ENCODE measurements around the gene PLET1. TPM values are rescaled to one million over a fixed set of nuclear protein-coding genes. Genes with fewer than 3 reads are reported as not detected.
A peak's percentile ranks its signal among the peaks of the same experiment; 100 is the strongest.

PLET1 gene
- polyA plus RNA-seq, 1 donor (not counting 4 experiments of a cell fraction or from before 2014, with no cell fraction given) = not detected

GRCh38 chr11:112285841-112286311 is 25.2 kb upstream of the PLET1 start:
- H3K9me1 ChIP-seq (ENCODE audit: control insufficient read depth, extremely low read depth, insufficient read depth, low read length) = no peaks in the 10 kb centered on the region
- no peak for DNase-seq (ENCODE audit: low read depth, low spot score)
- no peaks in the 10 kb centered on the region for H3K9me3 ChIP-seq (ENCODE audit: control insufficient read depth, low read depth, low read length)
- H3K79me2 ChIP-seq (ENCODE audit: control insufficient read depth, insufficient read depth, low read length) = no peaks in the 10 kb centered on the region
- H4K20me1 ChIP-seq (ENCODE audit: control insufficient read depth, extremely low read depth, insufficient read depth, low read length) = no peaks in the 10 kb centered on the region
- no peaks in the 10 kb centered on the region for H3K36me3 ChIP-seq (ENCODE audit: control insufficient read depth in 2 of 2, extremely low read depth in 1 of 2, insufficient read depth in 2 of 2, low read length in 2 of 2)
- no peak for FAIRE-seq
- dilution Hi-C loops (cut with MboI; ENCODE audit: extremely low pct_ligation_motif_present, low sequenced_read_pairs) = no loop called here
- no peak overlapping the region for H3K4me3 ChIP-seq (ENCODE audit: control insufficient read depth in 2 of 3, extremely low read depth in 1 of 3, insufficient read depth in 2 of 3, low read depth in 1 of 3, low read length in 3 of 3)
- H3K27ac ChIP-seq (ENCODE audit: control insufficient read depth, insufficient read depth, low read length) = no peak overlapping the region
- no peaks in the 10 kb centered on the region for H3K27me3 ChIP-seq (ENCODE audit: control insufficient read depth, extremely low read depth, insufficient read depth, low read length)
- no peak for TF ChIP-seq CTCF (optimal IDR thresholded peaks at IDR 0.05 in 1 of 3, IDR thresholded peaks at IDR 0.05 in 1 of 3, conservative IDR thresholded peaks at IDR 0.05 in 1 of 3; ENCODE audit: extremely low read depth in 1 of 3, insufficient read depth in 2 of 3, low read length in 3 of 3)
- TF ChIP-seq EZH2 (IDR thresholded peaks at IDR 0.05; ENCODE audit: low read length) = no peak
- peak overlapping the region; percentile 59 for H3K4me2 ChIP-seq (ENCODE audit: control insufficient read depth, extremely low read depth, insufficient read depth, low read depth, low read length)
- peaks cover 20% of the 10 kb centered on the region for H3K4me1 ChIP-seq (ENCODE audit: control insufficient read depth, extremely low read depth, insufficient read depth, low read length)
- H2AFZ ChIP-seq (ENCODE audit: control insufficient read depth, low read length) = peak overlapping the region; percentile 36
- no peak overlapping the region for H3K9ac ChIP-seq (ENCODE audit: control insufficient read depth, extremely low read depth, insufficient read depth, low read length)

- H3K9ac ChIP-seq (ENCODE audit: control insufficient read depth, extremely low read depth, insufficient read depth, low read length) = no peak overlapping the region
- no peaks in the 10 kb centered on the region for H4K20me1 ChIP-seq (ENCODE audit: control insufficient read depth, extremely low read depth, insufficient read depth, low read length)
- no peak for FAIRE-seq
- H3K9me3 ChIP-seq (ENCODE audit: control insufficient read depth, low read depth, low read length) = no peaks in the 10 kb centered on the region
- H3K79me2 ChIP-seq (ENCODE audit: control insufficient read depth, insufficient read depth, low read length) = no peaks in the 10 kb centered on the region
- DNase-seq (ENCODE audit: low read depth, low spot score) = no peak
- H3K9me1 ChIP-seq (ENCODE audit: control insufficient read depth, extremely low read depth, insufficient read depth, low read length) = no peaks in the 10 kb centered on the region
- H3K27me3 ChIP-seq (ENCODE audit: control insufficient read depth, extremely low read depth, insufficient read depth, low read length) = no peaks in the 10 kb centered on the region
- no peak overlapping the region for H3K4me2 ChIP-seq (ENCODE audit: control insufficient read depth, extremely low read depth, insufficient read depth, low read depth, low read length)
- H3K36me3 ChIP-seq (ENCODE audit: control insufficient read depth in 2 of 2, extremely low read depth in 1 of 2, insufficient read depth in 2 of 2, low read length in 2 of 2) = no peaks in the 10 kb centered on the region
- no peak overlapping the region for H2AFZ ChIP-seq (ENCODE audit: control insufficient read depth, low read length)
- H3K4me1 ChIP-seq (ENCODE audit: control insufficient read depth, extremely low read depth, insufficient read depth, low read length) = peaks cover 16% of the 10 kb centered on the region
- H3K4me3 ChIP-seq (ENCODE audit: control insufficient read depth in 2 of 3, extremely low read depth in 1 of 3, insufficient read depth in 2 of 3, low read depth in 1 of 3, low read length in 3 of 3) = no peak overlapping the region
- dilution Hi-C loops (cut with MboI; ENCODE audit: extremely low pct_ligation_motif_present, low sequenced_read_pairs) = no loop called here
- TF ChIP-seq CTCF (optimal IDR thresholded peaks at IDR 0.05 in 1 of 3, IDR thresholded peaks at IDR 0.05 in 1 of 3, conservative IDR thresholded peaks at IDR 0.05 in 1 of 3; ENCODE audit: extremely low read depth in 1 of 3, insufficient read depth in 2 of 3, low read length in 3 of 3) (no peak), EZH2 (IDR thresholded peaks at IDR 0.05; ENCODE audit: low read length) (no peak)
- H3K27ac ChIP-seq (ENCODE audit: control insufficient read depth, insufficient read depth, low read length) = no peak overlapping the region
Measured at GRCh38 chr11:112281726-112282125, 21.1 kb upstream of the PLET1 start.

Data from keratinocyte (primary cell).